Uterus (tissue), 4 donors: ENCODE data around the gene TMEM191C. TPM values are rescaled to one million over a fixed set of nuclear protein-coding genes. Genes with fewer than 3 reads are reported as not detected.
"Not testable (repeated sequence)": the region's sequence is repeated elsewhere in the genome, so short reads cannot be mapped to it uniquely, and the experiment has no call there.

Experiments
- DNase-seq, 2 donors: peaks; one replicate each; pipeline ENCODE4 v3.0.0-alpha.2; 2019 to 2020
- H3K27ac ChIP-seq, 2 donors: fragments of 200-600 bp; sonication (generic); 1 replicate in 1 of 2; 2 replicates in 1 of 2; pipeline ENCODE4 v1.5.1; 2016 to 2018
- H3K27me3 ChIP-seq, 2 donors: fragments of 200-600 bp; sonication (generic); one replicate each; pipeline ENCODE4 v1.5.1; 2018 to 2019; ENCODE audit warnings: control low read depth in 1 of 2
- H3K36me3 ChIP-seq, 2 donors: fragments of 200-600 bp; sonication (generic); one replicate each; pipeline ENCODE4 v1.5.1; 2019; ENCODE audit warnings: control low read depth in 1 of 2
- H3K4me1 ChIP-seq, 2 donors: fragments of 200-600 bp; sonication (generic); one replicate each; pipeline ENCODE4 v1.5.1; 2018 to 2019; ENCODE audit warnings: control low read depth in 1 of 2
- H3K4me3 ChIP-seq, 2 donors: fragments of 200-600 bp; sonication (generic); 1 replicate in 1 of 2; 2 replicates in 1 of 2; pipeline ENCODE4 v1.5.1; 2018 to 2019; ENCODE audit warnings: mild to moderate bottlenecking in 1 of 2
- H3K9me3 ChIP-seq, 2 donors: fragments of 200-600 bp; sonication (generic); one replicate each; pipeline ENCODE4 v1.5.1; 2019; ENCODE audit warnings: control low read depth in 1 of 2
- POLR2A ChIP-seq, 2 donors: fragments of 450-650 bp; IDR thresholded peaks; one replicate each; pipeline ENCODE4 v1.6.1; 2016; ENCODE audit warnings: antibody characterized with exemption in 2 of 2, mild to moderate bottlenecking in 1 of 2, moderate library complexity in 1 of 2
- intact Hi-C: fragments of 100-400 bp; cut with DNase I; formaldehyde crosslinking; loops from one replicate; pipeline ENCODE4 v1.15.1; 2023; ENCODE audit warnings: low total_unique reads
- total RNA-seq, 4 donors: library from RNA; depleted of rRNA in 3 of 4; stranded (reverse); fragments of >200 nt in 3 of 4; gene quantifications; one replicate each; pipeline versions ENCODE4 v1.1.0 to v1.2.4, GENCODE V29; 2014 to 2023
- TF ChIP-seq, protein P1 (sequence below), 4 experiments: fragments of 200-600 bp in 2 of 4; fragments of 450-650 bp in 2 of 4; sonication (generic) in 2 of 4; IDR thresholded peaks; one replicate each; pipeline ENCODE4 v1.5.1; 2016 to 2019; ENCODE audit warnings: antibody characterized with exemption in 4 of 4, mild to moderate bottlenecking in 2 of 4, moderate library complexity in 1 of 4
- donor health status: DM: yes; HTN: yes; CAD: no.

Gene TMEM191C
- total RNA-seq, 4 donors from 2014 or later = 0.28 to 20.7 (median 0.79) TPM; not detected in 1

GRCh38 chr22:21455334-21456089 lies 11.7 kb upstream of the TMEM191C start:
- H3K4me1 ChIP-seq = no peaks in the 10 kb centered on the region
- TF ChIP-seq POLR2A (IDR thresholded peaks at IDR 0.05) = no peak
- TF ChIP-seq, protein P1, sequence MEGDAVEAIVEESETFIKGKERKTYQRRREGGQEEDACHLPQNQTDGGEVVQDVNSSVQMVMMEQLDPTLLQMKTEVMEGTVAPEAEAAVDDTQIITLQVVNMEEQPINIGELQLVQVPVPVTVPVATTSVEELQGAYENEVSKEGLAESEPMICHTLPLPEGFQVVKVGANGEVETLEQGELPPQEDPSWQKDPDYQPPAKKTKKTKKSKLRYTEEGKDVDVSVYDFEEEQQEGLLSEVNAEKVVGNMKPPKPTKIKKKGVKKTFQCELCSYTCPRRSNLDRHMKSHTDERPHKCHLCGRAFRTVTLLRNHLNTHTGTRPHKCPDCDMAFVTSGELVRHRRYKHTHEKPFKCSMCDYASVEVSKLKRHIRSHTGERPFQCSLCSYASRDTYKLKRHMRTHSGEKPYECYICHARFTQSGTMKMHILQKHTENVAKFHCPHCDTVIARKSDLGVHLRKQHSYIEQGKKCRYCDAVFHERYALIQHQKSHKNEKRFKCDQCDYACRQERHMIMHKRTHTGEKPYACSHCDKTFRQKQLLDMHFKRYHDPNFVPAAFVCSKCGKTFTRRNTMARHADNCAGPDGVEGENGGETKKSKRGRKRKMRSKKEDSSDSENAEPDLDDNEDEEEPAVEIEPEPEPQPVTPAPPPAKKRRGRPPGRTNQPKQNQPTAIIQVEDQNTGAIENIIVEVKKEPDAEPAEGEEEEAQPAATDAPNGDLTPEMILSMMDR (IDR thresholded peaks at IDR 0.05) = no peak

DNA sequence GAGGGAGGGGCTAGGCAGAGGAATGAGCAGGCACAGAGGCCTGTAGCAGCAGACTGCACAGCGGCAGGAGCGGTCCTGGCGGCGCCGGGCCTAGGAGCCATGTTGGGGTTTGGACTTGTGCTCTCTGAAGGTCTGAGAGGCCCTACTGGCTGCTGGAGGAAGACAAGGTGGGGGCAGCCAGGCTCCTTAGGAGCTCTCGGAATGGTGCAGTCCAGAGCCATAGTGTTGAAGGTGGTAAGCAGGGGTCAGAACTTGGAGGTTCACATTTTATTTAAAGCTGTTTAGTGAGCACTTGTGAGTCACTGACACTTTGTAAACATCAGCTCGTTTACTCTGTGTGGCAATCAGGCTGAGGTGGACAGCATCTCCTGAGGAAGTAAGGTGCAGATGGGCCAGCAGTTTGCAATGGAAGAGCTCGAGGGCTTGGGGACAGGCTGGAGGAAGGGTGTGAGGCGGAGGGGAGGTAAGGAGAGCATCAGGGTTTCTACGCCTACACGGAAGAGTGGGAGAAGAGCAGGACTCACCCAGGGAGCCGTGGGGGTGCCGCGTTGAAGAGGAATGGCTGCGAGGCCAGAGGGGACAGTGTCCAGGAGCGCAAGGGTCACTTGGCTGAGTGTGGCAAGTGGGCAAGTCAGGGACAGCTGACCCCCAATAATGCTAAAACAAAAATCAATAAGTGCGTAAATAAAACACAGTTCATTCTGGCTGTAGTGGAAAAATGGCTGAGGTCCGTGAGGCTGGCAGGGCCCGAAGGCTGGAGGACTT lies 10.0 kb upstream of the TMEM191C start:
- Histone ChIP-seq H3K27ac (no peak overlapping the region), H3K4me3 (no peak overlapping the region), H3K27me3 (no peaks in the 10 kb centered on the region), H3K9me3 (no peaks in the 10 kb centered on the region), H3K36me3 (no peaks in the 10 kb centered on the region), H3K4me1 (no peaks in the 10 kb centered on the region)
- TF ChIP-seq, protein P1 (IDR thresholded peaks at IDR 0.05) = no peak
- no peak for TF ChIP-seq POLR2A (IDR thresholded peaks at IDR 0.05)
- peak in 1 of 2 donors; percentile 4 for DNase-seq
- intact Hi-C loops = no loop called here

More at GRCh38 chr22:21455334-21456089, 11.7 kb upstream of the TMEM191C start:
- no peak overlapping the region for H3K4me3 ChIP-seq
- DNase-seq = peak in 1 of 2 donors; percentile 7
- H3K36me3 ChIP-seq = no peaks in the 10 kb centered on the region
- H3K27me3 ChIP-seq = no peaks in the 10 kb centered on the region
- H3K9me3 ChIP-seq = no peaks in the 10 kb centered on the region
- intact Hi-C loops = no loop called here
- no peak overlapping the region for H3K27ac ChIP-seq

GRCh38 chr22:21462672-21463071 lies 4.5 kb upstream of the TMEM191C start:
- H3K4me3 ChIP-seq = not testable (repeated sequence)

GRCh38 chr22:21468194-21469096 lies 1.3 kb downstream of the TMEM191C start:
- DNase-seq = peak; percentile 87 to 94
- Histone ChIP-seq H3K4me3 (peak overlapping the region; percentile 38 to 41), H3K27ac (peak overlapping the region; percentile 45 to 69)
- intact Hi-C loops, H3K27me3 ChIP-seq, H3K9me3 ChIP-seq, H3K36me3 ChIP-seq, H3K4me1 ChIP-seq: not testable (repeated sequence)

More at GRCh38 chr22:21462672-21463071, 4.5 kb upstream of the TMEM191C start:
- H3K36me3 ChIP-seq, intact Hi-C loops, H3K4me1 ChIP-seq, H3K9me3 ChIP-seq, DNase-seq, H3K27me3 ChIP-seq, H3K27ac ChIP-seq: not testable (repeated sequence)

- H3K27ac ChIP-seq, H3K27me3 ChIP-seq, intact Hi-C loops, H3K36me3 ChIP-seq, H3K9me3 ChIP-seq, H3K4me3 ChIP-seq, DNase-seq, H3K4me1 ChIP-seq: not testable (repeated sequence)
Observed at GRCh38 chr22:21469097-21469994, 2.2 kb downstream of the TMEM191C start.

GRCh38 chr22:21472984-21473383 lies 5.8 kb downstream of the TMEM191C start:
- intact Hi-C loops = not testable (repeated sequence)

GRCh38 chr22:21473664-21474063 lies 6.5 kb downstream of the TMEM191C start:
- intact Hi-C loops, H3K9me3 ChIP-seq, H3K36me3 ChIP-seq: not testable (repeated sequence)

More at GRCh38 chr22:21472984-21473383, 5.8 kb downstream of the TMEM191C start:
- not testable (repeated sequence) for DNase-seq, H3K4me1 ChIP-seq, H3K4me3 ChIP-seq, H3K36me3 ChIP-seq, H3K9me3 ChIP-seq, H3K27ac ChIP-seq, H3K27me3 ChIP-seq

DNA sequence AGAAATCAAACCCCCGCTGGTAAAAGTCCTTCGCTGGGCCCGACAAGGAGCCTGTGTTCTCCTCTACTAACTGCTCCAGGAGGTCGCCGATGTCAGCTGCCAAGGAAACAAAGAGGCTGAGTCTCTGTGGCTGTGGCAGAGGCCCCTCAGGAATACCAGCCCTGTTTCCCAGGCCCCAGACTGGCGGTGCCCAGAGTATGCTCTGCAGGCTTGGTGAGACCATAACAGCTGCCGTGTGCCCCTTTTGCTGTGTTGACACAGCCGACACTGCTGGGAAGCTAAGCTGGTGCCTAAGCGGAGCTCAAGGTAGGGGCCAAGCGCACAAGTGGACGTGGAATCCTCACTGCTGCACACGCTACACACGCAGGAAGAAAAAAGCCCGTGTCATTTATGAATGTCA lies 16.9 kb downstream of the TMEM191C start:
- H3K27me3 ChIP-seq, H3K4me3 ChIP-seq, DNase-seq, intact Hi-C loops, H3K4me1 ChIP-seq, H3K27ac ChIP-seq, H3K36me3 ChIP-seq, H3K9me3 ChIP-seq: not testable (repeated sequence)

More at GRCh38 chr22:21473664-21474063, 6.5 kb downstream of the TMEM191C start:
- DNase-seq, H3K4me1 ChIP-seq, H3K27ac ChIP-seq, H3K27me3 ChIP-seq, H3K4me3 ChIP-seq: not testable (repeated sequence)

- H3K27ac ChIP-seq, intact Hi-C loops, H3K36me3 ChIP-seq, H3K9me3 ChIP-seq, H3K4me3 ChIP-seq, H3K4me1 ChIP-seq, DNase-seq, H3K27me3 ChIP-seq: not testable (repeated sequence)
Observed at GRCh38 chr22:21487723-21488122, 20.5 kb downstream of the TMEM191C start.
